Pancreas (tissue), 10 donors: ENCODE results near the gene NPHS1. TPM values are rescaled to one million over a fixed set of nuclear protein-coding genes. Genes with fewer than 3 reads are reported as not detected.

Source experiments
- ATAC-seq, 4 donors: fragments of 200-7000 bp; cut with Tn5 transposase; one replicate each; pipeline versions ENCODE4 v1.8.0 to v1.9.1; 2020; ENCODE audit warnings: mild to moderate bottlenecking in 4 of 4, moderate library complexity in 4 of 4
- DNase-seq, 6 donors: peaks; one replicate each; pipeline ENCODE4 v3.0.0-alpha.2; 2020
- FAIRE-seq: peaks from 2 replicates; lab custom pipeline; 2012; peaks lifted over from hg19 to GRCh38; lab: Jason Lieb, UNC
- H3K27ac ChIP-seq, 4 donors: fragments of 200-600 bp; sonication (generic); 1 replicate in 3 of 4; 2 replicates in 1 of 4; pipeline versions ENCODE4 v1.5.0 to v1.8.0; 2020
- H3K27me3 ChIP-seq, 4 donors: fragments of 200-600 bp; one replicate each; pipeline ENCODE4 v1.8.0; 2021
- H3K36me3 ChIP-seq, 3 donors: fragments of 200-600 bp; sonication (generic) in 1 of 3; one replicate each; pipeline versions ENCODE4 v1.5.0 to v1.8.0; 2020 to 2021
- H3K4me1 ChIP-seq, 3 donors: fragments of 200-600 bp; one replicate each; pipeline ENCODE4 v1.8.0; 2021
- H3K4me3 ChIP-seq, 4 donors: fragments of 200-600 bp; sonication (generic) in 2 of 4; one replicate each; pipeline versions ENCODE4 v1.5.0 to v1.8.0; 2020 to 2021
- H3K9me3 ChIP-seq, 4 donors: fragments of 200-600 bp; one replicate each; pipeline ENCODE4 v1.8.0; 2021
- WGBS, 2 donors: extraction: QIAGEN DNeasy Blood & Tissue Kit; methylation state at CpG; one replicate each; pipeline ENCODE4 v1.1.7; 2013; 5-methylcytosine and 5-hydroxymethylcytosine counted together
- intact Hi-C, 3 donors: fragments of 100-400 bp; cut with DNase I; formaldehyde crosslinking; loops; one replicate each; pipeline versions ENCODE4 v1.11.1 to v1.14.2; 2022
- polyA plus RNA-seq, 2 donors: library from polyadenylated mRNA; stranded (reverse); fragments of 200-250 nt; gene quantifications; one replicate each; pipeline ENCODE4 v1.2.3, GENCODE V29; 2013
- total RNA-seq, 6 donors: library from RNA; stranded (reverse); fragmentation: NEBNext Ultra II Directional in 4 of 6; extraction: Animal tissue kit (Norgen Biotek cat#: 25700) in 4 of 6; gene quantifications; one replicate each; pipeline versions ENCODE4 v1.2.1 to v1.2.4, GENCODE V29; 2021 to 2023
- TF ChIP-seq, protein P1 (sequence below), 4 donors: fragments of 200-600 bp; sonication (generic) in 3 of 4; IDR thresholded peaks; one replicate each; pipeline versions ENCODE4 v1.5.0 to v1.8.0; 2021; ENCODE audit warnings: antibody characterized with exemption in 4 of 4
- donor health status: healthy with polysubstance abuse.
- donor health status: DM: no; HTN: no; CAD: no; lungs with moderate emphysema.
- donor health status: DM: no; HTN: no; CAD: no.
- donor health status: control.
- donor health status: control.
- donor health status: Bipolar disorder and iron deficiency.
- donor health status: DM: yes; HTN: yes; CAD: no.
- donor health status: DM: no; HTN: no; CAD: no.
- donor health status: DM: no; HTN: no; CAD: no.
- donor health status: DM: yes; HTN: yes; CAD: no.

Gene NPHS1
- total and polyA plus RNA-seq, 8 donors, result 11.5 to 32.3 (median 16.5) TPM

DNA sequence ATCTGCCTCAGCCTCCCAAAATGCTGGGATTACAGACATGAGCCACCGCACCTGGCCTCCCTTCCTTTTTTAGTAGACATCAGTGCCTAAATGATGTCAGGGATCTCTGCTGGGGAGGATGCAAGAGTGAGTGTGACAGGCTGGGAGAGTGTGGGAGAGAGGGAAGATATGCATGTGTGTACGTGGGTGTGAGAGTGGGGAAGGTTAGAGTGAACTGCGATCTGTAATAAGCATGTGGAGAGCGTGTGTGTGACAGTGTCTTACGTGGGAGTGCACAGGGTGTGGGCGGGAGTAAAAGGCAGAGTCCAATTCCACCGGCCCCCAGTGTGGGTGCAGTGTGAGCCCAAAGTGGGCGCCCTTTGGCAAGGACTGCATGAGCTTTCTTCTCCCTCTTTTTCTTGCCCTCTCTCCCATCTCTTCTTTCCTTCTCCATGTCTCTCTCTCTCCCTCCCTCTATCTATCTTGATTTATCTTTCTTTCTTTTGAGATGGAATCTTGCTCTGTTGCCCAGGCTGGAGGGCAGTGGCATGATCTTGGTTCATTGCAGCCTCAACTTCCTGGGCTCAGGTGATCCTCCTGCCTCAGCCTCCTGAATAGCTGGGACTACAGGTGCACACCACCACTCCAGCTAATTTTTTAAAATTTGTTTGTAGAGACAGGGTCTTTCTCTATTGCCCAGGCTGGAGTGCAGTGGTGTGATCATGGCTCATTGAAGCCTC, 893 bp upstream of the NPHS1 start:
- peak in 2 of 6 donors; percentile 17 to 18 for DNase-seq
- Histone ChIP-seq H3K4me1 (peaks cover 0 to 21% (median 14%) of the 10 kb centered on the region in 3 donors), H3K36me3 (no peaks in the 10 kb centered on the region), H3K27me3 (no peaks in the 10 kb centered on the region), H3K4me3 (peak overlapping the region in 2 of 4 donors; percentile 40 to 42), H3K27ac (peak overlapping the region in 1 of 4 donors; percentile 79), H3K9me3 (no peaks in the 10 kb centered on the region)
- intact Hi-C loops, result no loop called here
- TF ChIP-seq, protein P1, sequence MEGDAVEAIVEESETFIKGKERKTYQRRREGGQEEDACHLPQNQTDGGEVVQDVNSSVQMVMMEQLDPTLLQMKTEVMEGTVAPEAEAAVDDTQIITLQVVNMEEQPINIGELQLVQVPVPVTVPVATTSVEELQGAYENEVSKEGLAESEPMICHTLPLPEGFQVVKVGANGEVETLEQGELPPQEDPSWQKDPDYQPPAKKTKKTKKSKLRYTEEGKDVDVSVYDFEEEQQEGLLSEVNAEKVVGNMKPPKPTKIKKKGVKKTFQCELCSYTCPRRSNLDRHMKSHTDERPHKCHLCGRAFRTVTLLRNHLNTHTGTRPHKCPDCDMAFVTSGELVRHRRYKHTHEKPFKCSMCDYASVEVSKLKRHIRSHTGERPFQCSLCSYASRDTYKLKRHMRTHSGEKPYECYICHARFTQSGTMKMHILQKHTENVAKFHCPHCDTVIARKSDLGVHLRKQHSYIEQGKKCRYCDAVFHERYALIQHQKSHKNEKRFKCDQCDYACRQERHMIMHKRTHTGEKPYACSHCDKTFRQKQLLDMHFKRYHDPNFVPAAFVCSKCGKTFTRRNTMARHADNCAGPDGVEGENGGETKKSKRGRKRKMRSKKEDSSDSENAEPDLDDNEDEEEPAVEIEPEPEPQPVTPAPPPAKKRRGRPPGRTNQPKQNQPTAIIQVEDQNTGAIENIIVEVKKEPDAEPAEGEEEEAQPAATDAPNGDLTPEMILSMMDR (IDR thresholded peaks at IDR 0.05), result no peak
- FAIRE-seq, result no peak
- WGBS, 2 donors, result 25 to 46% methylated on average over 6 to 8 of the region's 8 CpGs
- no peak for ATAC-seq

DNA sequence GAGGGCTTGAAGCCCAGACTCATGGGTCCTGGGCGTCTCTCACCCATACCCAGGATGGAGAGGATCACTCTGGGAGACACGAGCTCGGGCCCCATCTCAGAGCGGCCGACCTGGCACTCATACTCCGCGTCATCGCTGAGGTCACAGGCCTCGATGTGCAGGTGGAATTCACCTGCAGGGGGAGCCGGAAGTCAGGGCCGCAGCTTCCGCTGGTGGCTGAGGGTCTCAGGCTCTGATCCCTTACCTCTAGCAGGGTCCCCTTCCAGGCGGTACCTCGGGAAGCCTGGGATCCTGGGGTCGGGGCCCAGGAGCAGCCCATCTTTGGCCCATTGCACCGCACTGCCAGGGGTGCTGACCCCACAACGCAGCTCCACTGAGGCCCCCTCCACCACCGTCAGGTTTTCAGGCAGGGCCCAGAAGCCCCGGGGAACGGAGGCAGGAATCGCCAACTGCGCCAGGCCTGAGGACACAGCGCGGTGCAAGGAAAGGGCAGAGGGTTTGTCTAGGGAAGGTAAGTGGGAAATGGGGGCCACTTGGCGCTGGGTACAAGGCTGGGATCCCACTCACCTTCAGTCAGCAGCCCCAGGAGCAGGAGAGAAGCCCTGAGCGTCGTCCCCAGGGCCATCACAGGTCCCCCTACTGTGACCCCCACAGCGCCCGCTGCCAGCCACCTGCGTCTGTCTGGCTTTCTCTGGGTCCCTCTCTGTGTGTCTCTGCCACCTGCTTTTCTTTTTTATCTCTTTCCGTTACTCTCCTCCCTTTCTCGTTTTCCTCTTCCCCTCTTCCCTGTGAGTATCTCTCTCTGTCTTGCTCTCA, 883 bp downstream of the NPHS1 start:
- Histone ChIP-seq H3K9me3 (no peaks in the 10 kb centered on the region), H3K27me3 (no peaks in the 10 kb centered on the region), H3K27ac (peak overlapping the region; percentile 19 to 79 (median 69)), H3K4me1 (peaks cover 0 to 23% (median 12%) of the 10 kb centered on the region in 3 donors), H3K36me3 (no peaks in the 10 kb centered on the region), H3K4me3 (peak overlapping the region; percentile 26 to 42 (median 37))
- DNase-seq (peak in 5 of 6 donors; percentile 62 to 88 (median 77)), FAIRE-seq (no peak), ATAC-seq (peak; percentile 37 to 51 (median 42))
- 32 to 34% methylated on average over 29 to 32 of the region's 32 CpGs for WGBS, 2 donors
- intact Hi-C loops, result no loop called here
- TF ChIP-seq, protein P1 (IDR thresholded peaks at IDR 0.05), result peak in 2 of 4 donors; percentile 20 to 23

DNA sequence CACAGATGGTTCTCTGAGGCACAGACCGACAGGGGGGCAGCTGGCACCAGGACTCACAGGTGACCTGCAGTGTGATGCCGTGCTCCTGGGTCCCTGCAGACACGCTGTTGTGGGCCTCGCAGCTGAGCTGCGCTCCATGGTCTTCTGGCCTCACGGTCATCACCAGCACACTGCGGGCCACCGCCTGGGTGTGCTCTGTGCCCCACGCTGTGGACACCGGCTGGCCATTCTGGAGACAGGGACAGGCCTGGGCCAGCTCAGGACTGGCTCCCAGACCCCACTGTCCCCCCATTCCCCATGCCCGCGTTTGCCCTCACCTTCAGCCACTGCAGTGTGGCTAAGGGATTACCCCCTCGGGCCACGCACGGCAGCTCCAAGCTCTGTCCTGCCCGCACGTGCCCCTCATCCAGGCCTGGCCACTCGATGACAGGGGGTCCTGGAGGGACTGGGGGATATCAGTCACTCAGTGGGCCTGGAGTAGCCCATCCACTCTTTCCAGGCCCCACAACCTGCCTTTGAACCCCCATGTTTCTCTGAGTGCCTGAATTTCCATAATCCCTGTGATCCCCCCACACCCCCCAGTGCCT, 3.3 kb downstream of the NPHS1 start:
- peak in 3 of 6 donors; percentile 31 to 63 (median 54) for DNase-seq
- no peaks in the 10 kb centered on the region for H3K9me3 ChIP-seq
- TF ChIP-seq, protein P1 (IDR thresholded peaks at IDR 0.05), result no peak
- H3K27ac ChIP-seq, result no peak overlapping the region
- ATAC-seq, result no peak
- peaks cover 0 to 25% (median 3%) of the 10 kb centered on the region in 3 donors for H3K4me1 ChIP-seq
- H3K27me3 ChIP-seq, result no peaks in the 10 kb centered on the region
- no peak for FAIRE-seq
- no peaks in the 10 kb centered on the region for H3K36me3 ChIP-seq
- H3K4me3 ChIP-seq, result no peak overlapping the region
- intact Hi-C loops, result no loop called here
- 93 to 94% methylated on average over 18 of the region's 18 CpGs for WGBS, 2 donors

DNA sequence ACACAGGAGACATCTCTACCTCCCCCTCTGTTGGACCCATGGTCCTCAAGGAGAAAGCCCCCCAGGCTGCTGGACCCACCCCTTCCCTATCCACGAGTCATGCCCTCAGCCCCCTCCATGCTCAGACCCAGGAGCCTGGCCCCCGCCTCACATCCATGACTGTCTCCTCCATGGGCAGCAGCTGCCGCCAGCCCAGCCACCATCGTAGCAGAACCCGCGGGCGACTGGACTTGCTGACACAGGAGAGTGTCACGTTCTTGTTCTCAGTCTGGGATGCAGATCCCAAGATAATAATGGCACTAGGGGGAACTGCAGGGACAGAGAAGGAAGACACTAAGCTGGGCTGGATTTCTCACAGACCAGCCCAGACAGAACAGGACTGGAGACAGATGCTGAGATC, 3.8 kb downstream of the NPHS1 start:
- ATAC-seq (no peak), DNase-seq (peak in 3 of 6 donors; percentile 30 to 74 (median 51)), FAIRE-seq (no peak)
- peaks cover 0 to 22% (median 0%) of the 10 kb centered on the region in 3 donors for H3K4me1 ChIP-seq
- H3K36me3 ChIP-seq, result no peaks in the 10 kb centered on the region
- no peak overlapping the region for H3K27ac ChIP-seq
- H3K4me3 ChIP-seq, result no peak overlapping the region
- no peaks in the 10 kb centered on the region for H3K9me3 ChIP-seq
- intact Hi-C loops, result no loop called here
- 82 to 84% methylated on average over 8 of the region's 8 CpGs for WGBS, 2 donors
- H3K27me3 ChIP-seq, result no peaks in the 10 kb centered on the region
- TF ChIP-seq, protein P1 (IDR thresholded peaks at IDR 0.05), result no peak
